Left ventricle myocardium inferior (tissue), 1 donor: ENCODE measurements around the gene R3HDM4. TPM values are rescaled to one million over a fixed set of nuclear protein-coding genes. Genes with fewer than 3 reads are reported as not detected.

Source experiments
- DNase-seq: peaks from one replicate; pipeline ENCODE4 v3.0.0-alpha.2; 2020
- H3K27ac ChIP-seq: fragments of 200-600 bp; replicated peaks from 2 replicates; pipeline ENCODE4 v1.8.0; 2021
- H3K27me3 ChIP-seq: fragments of 200-600 bp; 2 replicates; pipeline ENCODE4 v1.8.0; 2021; ENCODE audit warnings: low read depth
- H3K36me3 ChIP-seq: fragments of 200-600 bp; 2 replicates; pipeline ENCODE4 v1.8.0; 2021
- H3K4me1 ChIP-seq: fragments of 200-600 bp; 2 replicates; pipeline ENCODE4 v1.8.0; 2021
- H3K4me3 ChIP-seq: fragments of 200-600 bp; 2 replicates; pipeline ENCODE4 v1.8.0; 2021; ENCODE audit warnings: mild to moderate bottlenecking, moderate library complexity
- H3K9me3 ChIP-seq: fragments of 200-600 bp; replicated peaks from 2 replicates; pipeline ENCODE4 v1.8.0; 2021
- intact Hi-C: fragments of 100-400 bp; cut with micrococcal nuclease; formaldehyde crosslinking; loops from one replicate; pipeline ENCODE4 v1.11.0; 2022
- total RNA-seq: library from RNA; stranded (reverse); fragmentation: NEBNext Ultra II Directional; extraction: Animal tissue kit (Norgen Biotek cat#: 25700); gene quantifications from one replicate; pipeline ENCODE4 v1.2.1, GENCODE V29; 2021
- TF ChIP-seq, protein P1 (sequence below): fragments of 200-600 bp; IDR thresholded peaks from 2 replicates; pipeline ENCODE4 v1.8.0; 2021; ENCODE audit warnings: antibody characterized with exemption, mild to moderate bottlenecking, borderline replicate concordance
- donor health status: DM: no; HTN: yes; CAD: no; lungs with severe emphysema.

Gene R3HDM4
- total RNA-seq, 1 donor from 2014 or later: 21.6 TPM

DNA sequence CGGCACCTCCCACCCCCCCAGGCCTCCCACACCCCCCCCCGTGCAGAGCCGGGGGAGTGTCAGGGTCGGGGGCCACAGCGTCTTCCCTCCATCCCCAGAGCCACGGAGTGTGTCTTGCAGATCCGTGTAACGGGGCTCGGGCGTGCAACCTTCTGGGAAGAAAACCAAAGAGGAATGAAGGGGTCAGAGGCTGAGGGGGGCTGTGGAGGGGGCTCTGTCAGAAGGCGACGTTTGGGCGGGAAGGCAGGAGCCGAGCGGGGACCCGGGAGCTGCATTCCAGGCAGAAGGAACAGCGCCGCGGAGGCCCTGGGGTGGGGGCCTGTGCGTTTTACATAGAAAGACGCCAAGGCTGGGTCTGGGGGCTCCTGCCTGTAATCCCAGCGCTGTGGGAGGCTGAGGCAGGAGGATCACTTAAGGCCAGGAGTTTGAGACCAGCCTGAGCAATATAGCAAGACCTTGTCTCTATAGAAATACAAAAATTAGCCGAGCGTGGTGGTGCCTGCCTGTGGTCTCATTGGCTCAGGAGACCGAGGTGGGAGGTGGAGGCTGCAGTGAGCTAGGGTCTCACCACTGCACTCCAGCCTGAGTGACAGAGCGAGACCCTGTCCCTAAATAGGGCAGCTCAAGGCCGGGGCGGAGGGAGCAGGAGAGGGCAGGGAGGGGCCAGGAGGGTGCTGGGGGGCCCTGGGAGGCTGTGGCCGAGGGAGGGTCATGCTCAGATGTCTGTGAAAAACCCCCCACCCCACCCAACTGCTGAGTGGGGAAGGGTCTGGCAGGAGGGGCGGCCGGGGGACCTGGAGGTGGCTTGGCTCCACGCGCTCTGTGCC, 40.6 kb upstream of the R3HDM4 start:
- Histone ChIP-seq H3K27me3 (no peaks in the 10 kb centered on the region), H3K4me3 (no peak overlapping the region), H3K9me3 (no peaks in the 10 kb centered on the region), H3K27ac (no peak overlapping the region), H3K4me1 (peaks cover 12% of the 10 kb centered on the region), H3K36me3 (no peaks in the 10 kb centered on the region)
- intact Hi-C loops: no loop called here
- DNase-seq: no peak
- TF ChIP-seq, protein P1, sequence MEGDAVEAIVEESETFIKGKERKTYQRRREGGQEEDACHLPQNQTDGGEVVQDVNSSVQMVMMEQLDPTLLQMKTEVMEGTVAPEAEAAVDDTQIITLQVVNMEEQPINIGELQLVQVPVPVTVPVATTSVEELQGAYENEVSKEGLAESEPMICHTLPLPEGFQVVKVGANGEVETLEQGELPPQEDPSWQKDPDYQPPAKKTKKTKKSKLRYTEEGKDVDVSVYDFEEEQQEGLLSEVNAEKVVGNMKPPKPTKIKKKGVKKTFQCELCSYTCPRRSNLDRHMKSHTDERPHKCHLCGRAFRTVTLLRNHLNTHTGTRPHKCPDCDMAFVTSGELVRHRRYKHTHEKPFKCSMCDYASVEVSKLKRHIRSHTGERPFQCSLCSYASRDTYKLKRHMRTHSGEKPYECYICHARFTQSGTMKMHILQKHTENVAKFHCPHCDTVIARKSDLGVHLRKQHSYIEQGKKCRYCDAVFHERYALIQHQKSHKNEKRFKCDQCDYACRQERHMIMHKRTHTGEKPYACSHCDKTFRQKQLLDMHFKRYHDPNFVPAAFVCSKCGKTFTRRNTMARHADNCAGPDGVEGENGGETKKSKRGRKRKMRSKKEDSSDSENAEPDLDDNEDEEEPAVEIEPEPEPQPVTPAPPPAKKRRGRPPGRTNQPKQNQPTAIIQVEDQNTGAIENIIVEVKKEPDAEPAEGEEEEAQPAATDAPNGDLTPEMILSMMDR: no peak

GRCh38 chr19:952680-953444, 39.8 kb upstream of the R3HDM4 start:
- DNase-seq: no peak
- H3K4me1 ChIP-seq: peaks cover 12% of the 10 kb centered on the region
- H3K27me3 ChIP-seq: no peaks in the 10 kb centered on the region
- H3K36me3 ChIP-seq: no peaks in the 10 kb centered on the region
- no peaks in the 10 kb centered on the region for H3K9me3 ChIP-seq
- H3K27ac ChIP-seq: no peak overlapping the region
- intact Hi-C loops: no loop called here
- no peak overlapping the region for H3K4me3 ChIP-seq
- TF ChIP-seq, protein P1: no peak

DNA sequence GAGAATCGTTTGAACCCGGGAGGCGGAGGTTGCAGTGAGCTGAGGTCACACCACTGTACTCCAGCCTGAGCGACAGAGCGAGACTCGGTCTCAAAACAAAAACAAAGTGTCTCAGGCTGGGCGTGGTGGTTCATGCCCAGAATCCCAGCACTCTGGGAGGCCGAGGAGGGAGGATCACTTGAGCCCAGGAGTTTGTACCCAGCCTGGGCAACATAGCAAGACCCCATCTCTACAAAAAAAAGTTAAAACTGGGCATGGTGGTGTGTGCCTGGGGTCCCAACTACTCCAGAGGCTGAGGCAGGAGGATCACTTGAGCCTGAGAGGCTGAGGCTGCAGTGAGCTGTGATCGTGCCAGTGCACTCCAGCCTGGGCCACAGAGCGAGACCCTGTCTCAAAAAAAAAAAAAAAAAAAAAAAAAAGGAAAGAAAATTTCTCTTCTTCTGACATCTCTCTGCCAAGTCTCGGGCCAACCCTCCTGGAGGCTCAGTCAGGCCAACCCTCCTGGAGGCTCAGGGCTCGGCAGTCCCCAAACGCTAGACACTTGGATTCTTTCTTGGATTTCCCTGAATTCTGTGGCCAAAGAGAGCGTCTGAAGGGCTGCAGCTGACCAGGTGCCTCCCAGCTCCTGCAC, 39.1 kb upstream of the R3HDM4 start:
- Histone ChIP-seq H3K27me3 (no peaks in the 10 kb centered on the region), H3K36me3 (no peaks in the 10 kb centered on the region), H3K4me3 (no peak overlapping the region), H3K27ac (no peak overlapping the region), H3K4me1 (peaks cover 12% of the 10 kb centered on the region), H3K9me3 (no peaks in the 10 kb centered on the region)
- no peak for DNase-seq
- TF ChIP-seq, protein P1: no peak
- intact Hi-C loops: no loop called here

- Histone ChIP-seq H3K4me3 (no peak overlapping the region), H3K4me1 (peaks cover 12% of the 10 kb centered on the region), H3K27me3 (no peaks in the 10 kb centered on the region), H3K36me3 (no peaks in the 10 kb centered on the region), H3K9me3 (no peaks in the 10 kb centered on the region), H3K27ac (no peak overlapping the region)
- no peak for DNase-seq
- intact Hi-C loops: no loop called here
- TF ChIP-seq, protein P1: no peak
These were observed 37.5 kb upstream of the R3HDM4 start for GRCh38 chr19:950352-951066.
